Fibroblast of pulmonary artery (primary cell): Measurements from ENCODE around the gene UBA3.

Experiments used
- DNase-seq: peaks from one replicate; pipeline ENCODE4 v3.0.0-alpha.2; 2010; ENCODE audit warnings: low read depth
- H3K4me3 ChIP-seq: replicated peaks from 2 replicates; pipeline ENCODE4 v1.5.1; 2011; ENCODE audit warnings: low read depth, mild to moderate bottlenecking, control low read depth, low read length, moderate library complexity
- CTCF ChIP-seq: IDR thresholded peaks from 2 replicates; pipeline ENCODE4 v1.5.1; 2011; ENCODE audit warnings: mild to moderate bottlenecking, control low read depth, low read length, inconsistent platforms; ENCODE audit errors: missing control alignments

Gene UBA3

GRCh38 chr3:69115731-69116130 lies 35.6 kb upstream of the UBA3 start:
- TF ChIP-seq CTCF: no peak
- H3K4me3 ChIP-seq: no peak overlapping the region
- DNase-seq: peak; percentile 30

- no peak for DNase-seq
- no peak for TF ChIP-seq CTCF
These were observed 33.4 kb upstream of the UBA3 start for GRCh38 chr3:69113536-69113935.

GRCh38 chr3:69110941-69111546 lies 30.9 kb upstream of the UBA3 start:
- H3K4me3 ChIP-seq: no peak overlapping the region
- no peak for TF ChIP-seq CTCF
- no peak for DNase-seq

More at GRCh38 chr3:69113536-69113935, 33.4 kb upstream of the UBA3 start:
- H3K4me3 ChIP-seq: no peak overlapping the region

GRCh38 chr3:69108811-69109210 lies 28.6 kb upstream of the UBA3 start:
- no peak overlapping the region for H3K4me3 ChIP-seq
- peak; percentile 31 for DNase-seq
- no peak for TF ChIP-seq CTCF

GRCh38 chr3:69107841-69108240 lies 27.7 kb upstream of the UBA3 start:
- no peak overlapping the region for H3K4me3 ChIP-seq
- no peak for DNase-seq
- no peak for TF ChIP-seq CTCF

- no peak for DNase-seq
- H3K4me3 ChIP-seq: no peak overlapping the region
- TF ChIP-seq CTCF: no peak
These were observed 25.2 kb upstream of the UBA3 start for GRCh38 chr3:69105320-69105719.

- no peak for DNase-seq
- no peak for TF ChIP-seq CTCF
- H3K4me3 ChIP-seq: no peak overlapping the region
These were observed 24.4 kb upstream of the UBA3 start for GRCh38 chr3:69104586-69104985.
